Measurements from ENCODE around the gene VSIG8. TPM values are rescaled to one million over a fixed set of nuclear protein-coding genes. Genes with fewer than 3 reads are reported as not detected.

The VSIG8 gene
- total and polyA plus RNA-seq, 2 of the 4 experiments (the other 2 are of a cell fraction), result not detected

- Histone ChIP-seq H3K79me1 (ENCODE audit: low read depth in 1 of 2, low read length in 2 of 2) (peaks cover 0 to 14% of the 10 kb centered on the region in 2 experiments; a peak in 2 of 4 replicates), H3K36me3 (ENCODE audit: control insufficient read depth, insufficient read depth, low read length) (no peaks in the 10 kb centered on the region), H3K14ac (replicated peaks; ENCODE audit: low read depth, low read length) (no peak overlapping the region; the same call in 1 of the 2 replicates), H4K5ac (ENCODE audit: low read depth, low read length) (no peak overlapping the region; the same call in 1 of the 2 replicates), H2BK20ac (ENCODE audit: low read depth, low read length) (no peak overlapping the region), H3K4me2 (ENCODE audit: low read depth, low read length) (peak overlapping the region; percentile 88), H3K4ac (ENCODE audit: low read depth, low read length) (peak overlapping the region; percentile 29; the same call in 1 of the 2 replicates), H2BK5ac (ENCODE audit: low read depth, low read length, poor library complexity, severe bottlenecking) (peak overlapping the region; percentile 70), H3K56ac (ENCODE audit: extremely low read depth, insufficient read depth, low read length) (0 out of 2 replicates have a peak overlapping the region, but pooled peaks have one; percentile 27), H3K23ac (ENCODE audit: low read depth, low read length) (0 out of 2 replicates have a peak overlapping the region, but pooled peaks have one; percentile 1), H2AK9ac (replicated peaks; ENCODE audit: low read depth, low read length, poor library complexity) (no peak overlapping the region), H3K27ac (ENCODE audit: insufficient read depth, low read length) (peak overlapping the region; percentile 75; the same call in 1 of the 2 replicates), H2AFZ (replicated peaks; ENCODE audit: low read length, poor library complexity) (no peak overlapping the region), H2AK5ac (ENCODE audit: low read depth, low read length) (0 out of 2 replicates have a peak overlapping the region, but pooled peaks have one; percentile 45), H3K18ac (ENCODE audit: low read depth, low read length) (peak overlapping the region; percentile 38; the same call in 1 of the 2 replicates), H3K9ac (ENCODE audit: low read depth, low read length) (0 out of 2 replicates have a peak overlapping the region, but pooled peaks have one; percentile 72), H3K4me1 (ENCODE audit: control insufficient read depth, insufficient read depth, low read length) (peaks cover 4% of the 10 kb centered on the region), H3K9me3 (ENCODE audit: control insufficient read depth, insufficient read depth, low read length) (no peaks in the 10 kb centered on the region), H2BK15ac (ENCODE audit: low read depth, low read length) (no peak overlapping the region), H4K91ac (ENCODE audit: insufficient read depth, low read depth, low read length) (no peak overlapping the region), H3K27me3 (ENCODE audit: control insufficient read depth, insufficient read depth, low read length) (no peaks in the 10 kb centered on the region), H4K8ac (ENCODE audit: low read depth in 2 of 2, low read length in 2 of 2) (peak overlapping the region; percentile 65 to 88; a peak in 3 of 4 replicates), H2BK120ac (ENCODE audit: low read depth, low read length) (peak overlapping the region; percentile 7; the same call in 1 of the 2 replicates), H3K4me3 (ENCODE audit: insufficient read depth, low read depth, low read length) (peak overlapping the region; percentile 62; the same call in 1 of the 2 replicates), H3K9me1 (ENCODE audit: insufficient read depth, low read length) (peaks cover 9% of the 10 kb centered on the region), H4K20me1 (ENCODE audit: insufficient read depth, low read length) (no peaks in the 10 kb centered on the region)
- no TSS peak for BruUV-seq (replicated peaks)
- ChIA-PET POLR2A (ENCODE audit: unreplicated experiment) (interaction anchor here (0.6 to 0.8 kb wide), 2 partner anchors 12 to 63 kb away, joined by 3 read pairs; no protein-coding TSS in a partner anchor), CTCF (interaction anchor here (0.8 to 1.5 kb wide), 6 partner anchors 21 to 63 kb away, joined by 3 to 4 read pairs (median 4); no protein-coding TSS in a partner anchor)
- dilution Hi-C loops (cut with HindIII; ENCODE audit: low sequenced_read_pairs, unreplicated experiment) (no loop called here), intact Hi-C loops (cut with micrococcal nuclease) (loop anchor here (2.0 kb wide), 1 partner anchor 71 kb away; the partner anchor contains the start of gene TAGLN2), in situ Hi-C loops (cut with MboI; ENCODE audit: low sequenced_read_pairs) (no loop called here)
- ATAC-seq (ENCODE audit: low read depth) (no peak), DNase-seq (peak; percentile 65)
- no CpG with 5 or more reads among the region's 6 CpGs for WGBS, 2 experiments (ENCODE audit: extremely low coverage in 2 of 2, insufficient read length in 1 of 2)
- TF ChIP-seq CTCF (conservative IDR thresholded peaks at IDR 0.05; ENCODE audit: low read depth, low read length) (no peak), NFE2L2 (IDR thresholded peaks at IDR 0.05; ENCODE audit: low read depth, low read length) (no peak), MAZ (IDR thresholded peaks at IDR 0.05; ENCODE audit: borderline replicate concordance, low read depth, low read length) (no peak), RCOR1 (IDR thresholded peaks at IDR 0.05; ENCODE audit: insufficient replicate concordance, low read length) (no peak), CEBPB (IDR thresholded peaks at IDR 0.05; ENCODE audit: low read depth, low read length) (no peak), FOS (IDR thresholded peaks at IDR 0.05; ENCODE audit: low read depth, low read length) (no peak), RAD21 (IDR thresholded peaks at IDR 0.05; ENCODE audit: low read length) (no peak), BHLHE40 (IDR thresholded peaks at IDR 0.05; ENCODE audit: low read depth, low read length) (no peak), SMC3 (IDR thresholded peaks at IDR 0.05; ENCODE audit: low read depth, low read length) (no peak), ELK1 (IDR thresholded peaks at IDR 0.05; ENCODE audit: borderline replicate concordance, low read depth, low read length) (no peak), MXI1 (IDR thresholded peaks at IDR 0.05; ENCODE audit: borderline replicate concordance, low read depth, low read length) (no peak), USF2 (IDR thresholded peaks at IDR 0.05; ENCODE audit: low read depth, low read length) (no peak), POLR2A (IDR thresholded peaks at IDR 0.05; ENCODE audit: low read depth, low read length) (no peak)
Measured at GRCh38 chr1:159853417-159854115, 8.9 kb downstream of the VSIG8 start.

Measured in IMR-90 (cell line).